KG1 (cell line): ENCODE results near the gene ADGRG3.

Experiments
- DNase-seq: peaks from one replicate; lab custom pipeline; 2025; lab: John Stamatoyannopoulos, UW

The ADGRG3 gene

GRCh38 chr16:57630931-57631845 lies 36.9 kb upstream of the ADGRG3 start:
- no peak for DNase-seq

GRCh38 chr16:57632568-57632967 lies 35.5 kb upstream of the ADGRG3 start:
- no peak for DNase-seq

GRCh38 chr16:57633383-57634064 lies 34.6 kb upstream of the ADGRG3 start:
- no peak for DNase-seq

GRCh38 chr16:57634171-57634570 lies 33.9 kb upstream of the ADGRG3 start:
- no peak for DNase-seq

- DNase-seq: no peak
These were observed 32.6 kb upstream of the ADGRG3 start for GRCh38 chr16:57635266-57636097.

GRCh38 chr16:57636184-57636583 lies 31.9 kb upstream of the ADGRG3 start:
- no peak for DNase-seq

GRCh38 chr16:57637020-57637419 lies 31.1 kb upstream of the ADGRG3 start:
- DNase-seq: no peak

GRCh38 chr16:57637424-57637823 lies 30.7 kb upstream of the ADGRG3 start:
- no peak for DNase-seq

GRCh38 chr16:57637965-57638364 lies 30.1 kb upstream of the ADGRG3 start:
- DNase-seq: no peak

GRCh38 chr16:57638381-57638780 lies 29.7 kb upstream of the ADGRG3 start:
- DNase-seq: no peak

GRCh38 chr16:57639172-57639887 lies 28.8 kb upstream of the ADGRG3 start:
- no peak for DNase-seq

GRCh38 chr16:57640185-57640584 lies 27.9 kb upstream of the ADGRG3 start:
- DNase-seq: no peak

GRCh38 chr16:57640612-57641011 lies 27.5 kb upstream of the ADGRG3 start:
- DNase-seq: no peak

- DNase-seq: no peak
These were observed 25.7 kb upstream of the ADGRG3 start for GRCh38 chr16:57642160-57643135.

- DNase-seq: no peak
These were observed 24.8 kb upstream of the ADGRG3 start for GRCh38 chr16:57643147-57643874.

GRCh38 chr16:57643910-57644309 lies 24.2 kb upstream of the ADGRG3 start:
- DNase-seq: no peak

GRCh38 chr16:57644383-57645014 lies 23.6 kb upstream of the ADGRG3 start:
- no peak for DNase-seq

GRCh38 chr16:57645169-57645568 lies 22.9 kb upstream of the ADGRG3 start:
- DNase-seq: no peak

- no peak for DNase-seq
These were observed 22.3 kb upstream of the ADGRG3 start for GRCh38 chr16:57645691-57646387.
